ENCODE results near the gene DENND4C. TPM values are rescaled to one million over a fixed set of nuclear protein-coding genes. Genes with fewer than 3 reads are reported as not detected.

The DENND4C gene
- total and polyA plus RNA-seq, 4 donors: 25.7 to 90.2 (median 45.1) TPM

GRCh38 chr9:19320495-19320894 is 90.0 kb downstream of the DENND4C start:
- no peak overlapping the region for H3K4me3 ChIP-seq (ENCODE audit: low read depth, low read length)
- H3K9me3 ChIP-seq (ENCODE audit: control insufficient read depth, insufficient read depth, low read length): no peaks in the 10 kb centered on the region
- peaks cover 4% of the 10 kb centered on the region for H3K36me3 ChIP-seq (ENCODE audit: control insufficient read depth, insufficient read depth, low read length)
- no peak for DNase-seq (ENCODE audit: low read depth in 4 of 6, low spot score in 6 of 6)
- no peaks in the 10 kb centered on the region for H3K27me3 ChIP-seq (ENCODE audit: control insufficient read depth, insufficient read depth, low read length)
- no CpG with 5 or more reads among the region's 1 CpG for whole genome bisulfite sequencing (ENCODE audit: insufficient coverage)
- no peaks in the 10 kb centered on the region for H3K4me1 ChIP-seq (ENCODE audit: control insufficient read depth, insufficient read depth, low read length)
- no peak overlapping the region for H3K27ac ChIP-seq (ENCODE audit: low read depth, low read length)

- Histone ChIP-seq H3K4me1 (ENCODE audit: control insufficient read depth, insufficient read depth, low read length) (no peaks in the 10 kb centered on the region), H3K4me3 (ENCODE audit: low read depth, low read length) (no peak overlapping the region), H3K36me3 (ENCODE audit: control insufficient read depth, insufficient read depth, low read length) (peaks cover 24% of the 10 kb centered on the region), H3K27ac (ENCODE audit: low read depth, low read length) (no peak overlapping the region), H3K27me3 (ENCODE audit: control insufficient read depth, insufficient read depth, low read length) (no peaks in the 10 kb centered on the region), H3K9me3 (ENCODE audit: control insufficient read depth, insufficient read depth, low read length) (no peaks in the 10 kb centered on the region)
- WGBS (ENCODE audit: insufficient coverage): no CpG with 5 or more reads among the region's 2 CpGs
- DNase-seq (ENCODE audit: low read depth in 4 of 6, low spot score in 6 of 6): no peak
Measured at GRCh38 chr9:19331877-19332276, 101.4 kb downstream of the DENND4C start.

DNA sequence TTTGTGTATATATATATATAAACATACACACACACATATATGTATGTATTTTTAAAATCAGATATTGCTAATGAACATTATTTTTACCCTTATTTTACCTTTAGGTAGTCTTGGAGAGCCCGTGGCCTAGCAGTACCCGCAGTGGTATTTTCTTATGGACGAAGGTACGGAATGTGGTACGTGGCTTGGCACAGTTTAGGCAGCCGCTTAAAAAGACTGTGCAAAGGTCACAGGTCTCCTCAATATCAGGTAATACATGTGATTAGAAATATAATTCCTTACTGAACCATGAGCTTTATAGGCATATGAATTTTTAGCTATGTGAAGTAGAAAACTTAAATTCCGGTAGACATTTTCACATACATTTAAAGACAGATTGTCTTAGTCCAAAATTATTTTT is 105.7 kb downstream of the DENND4C start:
- H3K27me3 ChIP-seq (ENCODE audit: control insufficient read depth, insufficient read depth, low read length): no peaks in the 10 kb centered on the region
- DNase-seq (ENCODE audit: low read depth in 4 of 6, low spot score in 6 of 6): no peak
- H3K36me3 ChIP-seq (ENCODE audit: control insufficient read depth, insufficient read depth, low read length): peaks cover 16% of the 10 kb centered on the region
- WGBS (ENCODE audit: insufficient coverage): no CpG with 5 or more reads among the region's 7 CpGs
- H3K4me1 ChIP-seq (ENCODE audit: control insufficient read depth, insufficient read depth, low read length): no peaks in the 10 kb centered on the region
- no peak overlapping the region for H3K4me3 ChIP-seq (ENCODE audit: low read depth, low read length)
- no peak overlapping the region for H3K27ac ChIP-seq (ENCODE audit: low read depth, low read length)
- no peaks in the 10 kb centered on the region for H3K9me3 ChIP-seq (ENCODE audit: control insufficient read depth, insufficient read depth, low read length)

DNA sequence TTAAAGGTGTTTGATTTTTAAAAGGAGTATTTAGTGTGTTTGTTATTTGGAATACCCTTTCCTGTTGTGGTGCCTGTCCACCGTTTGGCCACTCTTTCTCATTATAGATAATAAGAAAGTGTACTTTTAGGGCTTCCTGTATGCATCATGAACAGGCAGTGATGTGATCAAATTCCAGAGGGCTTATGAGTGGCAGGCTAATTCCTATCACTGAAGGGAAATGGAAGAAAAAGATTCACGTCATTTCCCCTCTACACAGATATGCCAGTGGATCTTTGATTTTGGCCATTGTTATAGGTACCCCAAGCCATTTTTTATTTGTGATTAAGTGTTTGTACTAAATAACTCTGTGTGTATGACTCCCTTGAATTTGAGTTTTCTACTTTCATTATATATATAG is 112.5 kb downstream of the DENND4C start:
- H3K36me3 ChIP-seq (ENCODE audit: control insufficient read depth, insufficient read depth, low read length): peaks cover 21% of the 10 kb centered on the region
- WGBS (ENCODE audit: insufficient coverage): no CpG with 5 or more reads among the region's 2 CpGs
- DNase-seq (ENCODE audit: low read depth in 4 of 6, low spot score in 6 of 6): no peak
- no peaks in the 10 kb centered on the region for H3K27me3 ChIP-seq (ENCODE audit: control insufficient read depth, insufficient read depth, low read length)
- H3K9me3 ChIP-seq (ENCODE audit: control insufficient read depth, insufficient read depth, low read length): no peaks in the 10 kb centered on the region
- no peak overlapping the region for H3K27ac ChIP-seq (ENCODE audit: low read depth, low read length)
- H3K4me3 ChIP-seq (ENCODE audit: low read depth, low read length): no peak overlapping the region
- no peaks in the 10 kb centered on the region for H3K4me1 ChIP-seq (ENCODE audit: control insufficient read depth, insufficient read depth, low read length)

DNA sequence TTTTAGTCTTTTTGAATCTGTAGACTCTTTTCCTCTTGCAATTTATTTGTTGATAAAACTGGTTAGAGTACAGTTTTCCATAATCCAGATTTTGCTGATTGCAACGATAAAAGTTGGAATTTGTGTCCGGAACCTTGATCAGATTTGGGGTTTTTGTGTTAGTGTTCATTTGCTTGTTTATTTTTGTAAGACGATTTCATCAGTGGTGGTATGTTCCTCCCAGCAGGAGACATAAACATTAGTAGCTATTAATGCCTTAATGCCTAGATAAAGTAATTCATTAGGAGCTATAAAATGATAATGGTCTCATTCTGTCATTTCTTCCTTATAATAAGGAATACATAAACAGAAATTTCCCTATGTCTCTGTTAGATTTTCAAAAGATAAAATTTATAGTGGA is 128.2 kb downstream of the DENND4C start:
- Histone ChIP-seq H3K4me1 (ENCODE audit: control insufficient read depth, insufficient read depth, low read length) (no peaks in the 10 kb centered on the region), H3K36me3 (ENCODE audit: control insufficient read depth, insufficient read depth, low read length) (peaks cover 24% of the 10 kb centered on the region), H3K27me3 (ENCODE audit: control insufficient read depth, insufficient read depth, low read length) (no peaks in the 10 kb centered on the region), H3K27ac (ENCODE audit: low read depth, low read length) (no peak overlapping the region), H3K9me3 (ENCODE audit: control insufficient read depth, insufficient read depth, low read length) (no peaks in the 10 kb centered on the region), H3K4me3 (ENCODE audit: low read depth, low read length) (no peak overlapping the region)
- no CpG with 5 or more reads among the region's 3 CpGs for WGBS (ENCODE audit: insufficient coverage)
- DNase-seq (ENCODE audit: low read depth in 4 of 6, low spot score in 6 of 6): peak in 1 of 6 donors; percentile 55

- Histone ChIP-seq H3K27ac (ENCODE audit: low read depth, low read length) (no peak overlapping the region), H3K36me3 (ENCODE audit: control insufficient read depth, insufficient read depth, low read length) (peaks cover 19% of the 10 kb centered on the region), H3K4me3 (ENCODE audit: low read depth, low read length) (no peak overlapping the region), H3K4me1 (ENCODE audit: control insufficient read depth, insufficient read depth, low read length) (no peaks in the 10 kb centered on the region), H3K27me3 (ENCODE audit: control insufficient read depth, insufficient read depth, low read length) (no peaks in the 10 kb centered on the region), H3K9me3 (ENCODE audit: control insufficient read depth, insufficient read depth, low read length) (no peaks in the 10 kb centered on the region)
- WGBS (ENCODE audit: insufficient coverage): no CpG with 5 or more reads among the region's 2 CpGs
- no peak for DNase-seq (ENCODE audit: low read depth in 4 of 6, low spot score in 6 of 6)
Measured at GRCh38 chr9:19369107-19369506, 138.6 kb downstream of the DENND4C start.

DNA sequence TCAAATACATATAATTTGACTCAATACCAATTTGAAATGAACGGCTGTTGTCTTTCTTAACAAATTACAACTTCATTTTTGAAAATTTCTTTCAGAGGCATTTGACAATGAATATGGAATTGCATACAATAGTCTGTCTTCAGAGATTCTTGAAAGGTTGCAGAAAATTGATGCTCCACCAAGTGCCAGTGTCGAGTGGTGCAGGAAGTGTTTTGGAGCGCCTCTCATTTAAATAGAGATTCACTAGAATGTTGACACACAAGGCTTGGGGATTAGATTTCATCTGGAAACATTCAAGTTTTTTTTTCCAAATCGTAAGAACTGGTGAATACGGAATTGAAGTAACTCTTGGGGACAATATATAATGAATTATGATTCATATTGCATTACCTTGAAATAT is 141.4 kb downstream of the DENND4C start:
- peak in 1 of 6 donors; percentile 37 for DNase-seq (ENCODE audit: low read depth in 4 of 6, low spot score in 6 of 6)
- Histone ChIP-seq H3K36me3 (ENCODE audit: control insufficient read depth, insufficient read depth, low read length) (peaks cover 20% of the 10 kb centered on the region), H3K4me3 (ENCODE audit: low read depth, low read length) (no peak overlapping the region)

DNA sequence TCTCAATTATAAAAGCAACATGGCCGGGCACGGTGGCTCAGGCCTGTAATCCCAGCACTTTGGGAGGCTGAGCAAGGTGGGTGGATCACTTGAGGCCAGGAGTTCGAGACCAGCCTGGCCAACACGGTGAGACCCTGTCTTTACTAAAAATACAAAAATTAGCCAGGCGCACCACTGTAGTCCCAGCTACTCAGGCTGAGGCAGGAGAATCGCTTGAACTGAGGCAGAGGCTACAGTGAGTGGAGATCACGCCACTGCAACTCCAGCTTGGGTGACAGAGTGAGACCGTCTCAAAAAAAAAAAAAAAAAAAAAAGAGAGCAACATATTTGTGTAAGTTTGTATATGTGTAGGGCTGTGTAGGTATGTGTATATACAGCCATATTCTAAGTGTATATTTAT is 142.1 kb downstream of the DENND4C start:
- H3K4me3 ChIP-seq (ENCODE audit: low read depth, low read length): no peak overlapping the region
- H3K27me3 ChIP-seq (ENCODE audit: control insufficient read depth, insufficient read depth, low read length): no peaks in the 10 kb centered on the region
- no peaks in the 10 kb centered on the region for H3K4me1 ChIP-seq (ENCODE audit: control insufficient read depth, insufficient read depth, low read length)
- 93% methylated on average over 5 of the region's 8 CpGs for WGBS (ENCODE audit: insufficient coverage)
- DNase-seq (ENCODE audit: low read depth in 4 of 6, low spot score in 6 of 6): no peak
- H3K9me3 ChIP-seq (ENCODE audit: control insufficient read depth, insufficient read depth, low read length): no peaks in the 10 kb centered on the region
- H3K27ac ChIP-seq (ENCODE audit: low read depth, low read length): no peak overlapping the region
- peaks cover 17% of the 10 kb centered on the region for H3K36me3 ChIP-seq (ENCODE audit: control insufficient read depth, insufficient read depth, low read length)

More for the DNA sequence above, 141.4 kb downstream of the DENND4C start:
- WGBS (ENCODE audit: insufficient coverage): 60% methylated on average over 1 of the region's 5 CpGs
- Histone ChIP-seq H3K4me1 (ENCODE audit: control insufficient read depth, insufficient read depth, low read length) (no peaks in the 10 kb centered on the region), H3K27me3 (ENCODE audit: control insufficient read depth, insufficient read depth, low read length) (no peaks in the 10 kb centered on the region), H3K27ac (ENCODE audit: low read depth, low read length) (no peak overlapping the region), H3K9me3 (ENCODE audit: control insufficient read depth, insufficient read depth, low read length) (no peaks in the 10 kb centered on the region)

DNA sequence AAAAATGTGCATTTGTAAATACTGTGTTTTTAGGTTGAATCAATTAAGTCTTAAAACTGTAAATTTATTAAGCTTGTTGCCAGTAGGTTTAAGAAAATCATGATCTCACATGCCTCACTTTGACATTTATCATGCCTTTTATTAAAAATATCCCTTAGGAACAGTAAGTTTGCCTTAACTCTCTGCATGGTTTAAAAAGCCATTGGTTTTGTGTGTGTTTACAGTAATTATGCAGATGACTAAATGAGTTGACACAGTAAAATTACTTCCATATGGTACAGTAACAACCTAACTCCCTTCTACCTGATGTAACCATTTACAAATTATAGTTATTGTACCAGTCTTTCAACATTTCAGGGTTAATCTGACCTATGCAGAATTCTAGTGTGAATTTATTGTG is 143.0 kb downstream of the DENND4C start:
- Histone ChIP-seq H3K36me3 (ENCODE audit: control insufficient read depth, insufficient read depth, low read length) (peaks cover 22% of the 10 kb centered on the region), H3K9me3 (ENCODE audit: control insufficient read depth, insufficient read depth, low read length) (no peaks in the 10 kb centered on the region), H3K4me1 (ENCODE audit: control insufficient read depth, insufficient read depth, low read length) (peaks cover 6% of the 10 kb centered on the region), H3K27me3 (ENCODE audit: control insufficient read depth, insufficient read depth, low read length) (no peaks in the 10 kb centered on the region), H3K4me3 (ENCODE audit: low read depth, low read length) (no peak overlapping the region), H3K27ac (ENCODE audit: low read depth, low read length) (no peak overlapping the region)
- no peak for DNase-seq (ENCODE audit: low read depth in 4 of 6, low spot score in 6 of 6)

DNA sequence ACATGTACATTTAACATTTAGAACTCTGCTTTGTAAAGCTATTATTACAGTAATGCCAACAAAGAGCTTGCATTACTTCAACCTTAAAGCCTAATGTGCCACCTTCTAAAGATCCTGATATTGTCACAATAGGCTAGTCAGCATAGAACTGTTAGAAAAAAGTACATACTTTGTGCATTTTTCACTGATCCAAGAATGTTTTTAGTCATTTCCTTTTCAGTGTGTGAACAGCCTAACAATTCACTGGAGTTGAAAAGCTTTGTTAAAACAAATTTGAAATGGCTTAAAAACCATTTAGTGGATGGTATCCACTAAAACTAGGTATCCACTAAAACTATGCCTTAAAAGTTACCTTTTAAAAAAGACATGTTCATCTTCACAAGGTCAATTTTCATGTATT is 145.0 kb downstream of the DENND4C start:
- no peaks in the 10 kb centered on the region for H3K9me3 ChIP-seq (ENCODE audit: control insufficient read depth, insufficient read depth, low read length)
- DNase-seq (ENCODE audit: low read depth in 4 of 6, low spot score in 6 of 6): no peak

More for the DNA sequence above, 145.0 kb downstream of the DENND4C start:
- Histone ChIP-seq H3K27me3 (ENCODE audit: control insufficient read depth, insufficient read depth, low read length) (no peaks in the 10 kb centered on the region), H3K4me3 (ENCODE audit: low read depth, low read length) (no peak overlapping the region), H3K36me3 (ENCODE audit: control insufficient read depth, insufficient read depth, low read length) (peaks cover 22% of the 10 kb centered on the region), H3K27ac (ENCODE audit: low read depth, low read length) (no peak overlapping the region), H3K4me1 (ENCODE audit: control insufficient read depth, insufficient read depth, low read length) (peaks cover 11% of the 10 kb centered on the region)
